HUES48 (cell line): ENCODE data around the gene CACNA1D.
"Not testable (repeated sequence)": the region's sequence is repeated elsewhere in the genome, so short reads cannot be mapped to it uniquely, and the experiment has no call there.

ENCODE experiments used
- H3K27ac ChIP-seq: one replicate; pipeline ENCODE4 v1.7.0; 2013; ENCODE audit warnings: low read depth, low read length, inconsistent platforms
- H3K27me3 ChIP-seq: 2 replicates; pipeline ENCODE4 v1.6.1; 2013; ENCODE audit warnings: mild to moderate bottlenecking, low read length; ENCODE audit not compliant: control insufficient read depth, insufficient read depth
- H3K36me3 ChIP-seq: 2 replicates; pipeline ENCODE4 v1.6.1; 2013; ENCODE audit warnings: low read length; ENCODE audit not compliant: control insufficient read depth, insufficient read depth
- H3K4me1 ChIP-seq: 2 replicates; pipeline ENCODE4 v1.6.1; 2013; ENCODE audit warnings: mild to moderate bottlenecking, low read length; ENCODE audit not compliant: control insufficient read depth, insufficient read depth
- H3K4me3 ChIP-seq: 2 replicates; pipeline ENCODE4 v1.5.1; 2013; ENCODE audit warnings: mild to moderate bottlenecking, low read depth, low read length
- H3K9ac ChIP-seq: 2 replicates; pipeline ENCODE4 v1.6.1; 2013; ENCODE audit warnings: mild to moderate bottlenecking, low read depth, low read length, moderate library complexity
- H3K9me3 ChIP-seq: 2 replicates; pipeline ENCODE4 v1.6.1; 2013; ENCODE audit warnings: low read length; ENCODE audit not compliant: control insufficient read depth, insufficient read depth

Gene CACNA1D

DNA sequence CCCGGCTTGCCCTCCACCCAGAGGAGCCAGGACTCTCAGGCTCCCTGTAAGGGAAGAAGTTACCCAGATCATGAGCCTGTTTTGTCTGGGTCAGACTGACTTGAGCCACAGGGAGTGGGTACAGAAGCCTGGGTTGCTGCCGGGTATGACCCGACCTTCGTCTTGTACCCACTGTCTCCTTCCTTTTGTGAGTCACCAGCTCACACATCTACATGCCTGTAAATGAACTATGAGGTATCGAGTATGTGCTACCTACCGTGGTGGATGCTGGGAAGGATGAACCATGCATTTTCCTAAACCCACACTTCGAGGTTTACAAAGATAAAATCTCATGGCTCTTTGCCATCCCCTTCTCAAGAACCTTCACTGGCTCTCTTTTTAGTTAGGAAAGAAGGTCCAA lies 56.9 kb downstream of the CACNA1D start:
- H3K27ac ChIP-seq, result no peak overlapping the region
- H3K4me3 ChIP-seq, result no peak overlapping the region
- H3K4me1 ChIP-seq, result peaks cover 3% of the 10 kb centered on the region; the same call in 1 of the 2 replicates
- H3K36me3 ChIP-seq, result no peaks in the 10 kb centered on the region
- H3K9me3 ChIP-seq, result no peaks in the 10 kb centered on the region
- no peaks in the 10 kb centered on the region for H3K27me3 ChIP-seq
- no peak overlapping the region for H3K9ac ChIP-seq

DNA sequence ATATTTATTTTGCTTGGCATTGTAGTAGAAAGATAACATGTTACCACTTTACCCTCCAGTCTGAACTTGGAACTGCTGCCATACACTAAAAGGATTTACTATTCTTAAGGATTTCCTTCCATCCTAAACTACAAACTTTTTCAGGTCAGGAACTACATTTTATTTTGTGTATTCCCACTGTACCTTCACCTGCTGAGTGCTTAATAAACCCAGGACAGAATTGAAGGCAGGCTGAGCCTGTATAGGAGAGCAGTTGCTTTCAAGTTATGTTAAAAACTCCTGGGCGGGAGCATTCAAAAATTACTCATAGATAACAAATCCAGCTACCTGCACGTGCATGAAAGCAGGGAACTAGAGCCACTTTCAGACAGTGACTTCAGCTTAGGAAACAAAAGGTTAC lies 58.3 kb downstream of the CACNA1D start:
- Histone ChIP-seq H3K27me3 (no peaks in the 10 kb centered on the region), H3K27ac (no peak overlapping the region), H3K4me1 (peaks cover 3% of the 10 kb centered on the region; the same call in 1 of the 2 replicates), H3K36me3 (no peaks in the 10 kb centered on the region), H3K4me3 (no peak overlapping the region), H3K9me3 (no peaks in the 10 kb centered on the region), H3K9ac (no peak overlapping the region)

DNA sequence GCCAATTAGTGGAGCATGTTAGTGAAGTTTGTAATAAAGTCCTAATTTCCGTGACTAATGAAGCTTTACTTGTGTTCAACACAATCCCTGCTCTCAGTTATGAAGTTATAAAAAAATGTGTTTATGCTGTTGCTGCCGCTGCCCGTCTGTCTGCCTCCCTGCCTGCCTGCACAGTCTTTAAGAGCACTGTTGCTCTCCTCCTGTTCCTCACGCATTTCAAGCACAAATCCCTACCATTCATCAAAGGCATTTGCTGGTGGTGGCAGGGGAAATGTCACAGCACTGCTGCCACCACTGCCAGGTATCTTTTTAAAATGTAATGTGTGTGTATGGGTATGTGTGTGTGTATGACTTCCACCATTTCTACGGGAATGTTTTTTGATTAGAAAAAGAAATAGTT lies 58.8 kb downstream of the CACNA1D start:
- Histone ChIP-seq H3K9ac (no peak overlapping the region), H3K27me3 (no peaks in the 10 kb centered on the region), H3K9me3 (no peaks in the 10 kb centered on the region), H3K36me3 (no peaks in the 10 kb centered on the region), H3K27ac (no peak overlapping the region), H3K4me3 (no peak overlapping the region), H3K4me1 (peaks cover 3% of the 10 kb centered on the region; the same call in 1 of the 2 replicates)

DNA sequence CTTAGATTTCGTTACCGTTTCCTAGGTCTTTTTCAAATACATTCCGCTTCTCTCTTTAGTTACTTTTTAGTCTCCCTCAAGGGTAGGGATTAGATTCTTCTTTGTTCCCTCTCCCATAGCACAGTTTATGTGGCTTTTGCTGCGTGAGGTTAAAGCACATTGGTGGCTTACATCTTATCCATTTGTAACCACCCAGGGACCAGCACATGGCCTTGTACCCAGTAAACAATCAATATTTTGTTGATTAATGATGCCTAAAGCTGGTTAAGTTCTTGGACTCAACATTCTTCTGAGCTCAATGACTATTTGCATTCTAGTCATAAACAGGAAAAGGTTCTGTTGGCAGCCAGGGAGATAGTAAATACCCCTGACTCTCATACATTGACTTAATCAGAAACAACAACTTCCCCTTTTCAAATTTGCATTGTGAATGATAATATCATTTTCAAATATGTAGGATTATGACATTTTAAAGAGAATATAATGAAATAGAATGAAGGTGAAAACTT lies 60.2 kb downstream of the CACNA1D start:
- Histone ChIP-seq H3K9ac (no peak overlapping the region), H3K27me3 (no peaks in the 10 kb centered on the region), H3K27ac (no peak overlapping the region), H3K36me3 (no peaks in the 10 kb centered on the region), H3K4me1 (0 out of 2 replicates have a peak, but pooled peaks cover 1% of the 10 kb centered on the region), H3K9me3 (no peaks in the 10 kb centered on the region), H3K4me3 (no peak overlapping the region)

DNA sequence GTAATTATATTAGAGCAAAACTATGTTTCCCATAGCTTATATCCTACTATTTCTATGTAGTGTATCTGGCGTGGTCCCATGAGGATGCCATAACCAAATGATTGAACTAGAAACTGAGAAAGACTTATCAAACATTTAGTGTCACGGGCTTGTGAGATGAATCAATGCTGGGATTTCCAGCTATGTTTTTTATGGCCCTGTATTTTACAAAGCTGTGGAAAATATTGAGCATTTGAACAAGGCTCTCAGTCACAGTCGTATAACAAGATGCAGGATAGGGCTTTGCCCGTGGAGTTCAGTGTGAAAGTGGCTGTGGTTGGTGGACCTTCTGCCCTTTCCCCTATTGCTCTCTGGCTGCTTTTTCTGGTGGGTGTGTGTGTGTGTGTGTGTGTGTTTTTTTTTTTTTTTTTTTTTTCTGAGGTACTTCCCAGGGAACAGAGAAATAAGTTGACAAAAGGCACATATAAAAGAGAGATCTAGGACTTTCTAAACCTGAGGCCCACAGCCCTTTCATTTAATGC lies 60.7 kb downstream of the CACNA1D start:
- H3K4me3 ChIP-seq, result no peak overlapping the region
- no peak overlapping the region for H3K9ac ChIP-seq

DNA sequence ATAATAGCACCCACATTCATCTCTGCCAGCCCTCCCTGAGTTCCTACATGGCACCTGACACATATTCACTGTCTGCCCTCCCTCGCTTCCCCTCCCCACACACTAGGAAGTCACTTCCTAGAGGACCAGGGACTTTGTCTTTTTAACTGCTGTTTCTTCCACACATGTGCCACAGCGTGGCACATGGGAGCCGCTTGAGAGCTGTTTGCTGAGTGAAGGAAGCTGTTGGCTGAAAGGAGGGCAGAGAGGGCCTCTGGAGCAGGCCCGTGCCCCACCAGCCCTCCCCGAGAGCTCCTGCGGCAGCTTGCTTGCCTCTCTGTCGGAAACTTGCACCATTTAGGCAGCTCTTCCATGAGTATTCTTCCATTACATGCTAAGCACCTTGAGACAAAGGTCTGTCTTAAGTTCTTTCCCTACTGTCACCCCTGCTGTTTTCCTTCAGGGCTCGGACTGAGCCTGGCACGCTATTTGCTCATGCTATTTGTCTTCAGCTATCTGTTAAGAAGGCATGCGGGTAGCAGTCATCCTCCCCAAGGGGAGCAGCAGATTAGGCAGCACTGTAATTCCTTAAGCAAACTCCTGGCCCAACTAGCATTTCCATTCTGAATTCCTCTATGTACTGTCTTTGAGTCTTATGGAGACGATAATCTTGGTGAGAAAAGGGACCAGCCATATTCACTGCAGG lies 72.2 kb downstream of the CACNA1D start:
- peak overlapping the region; percentile 87 for H3K27ac ChIP-seq
- no peaks in the 10 kb centered on the region for H3K9me3 ChIP-seq
- no peak overlapping the region for H3K9ac ChIP-seq
- H3K27me3 ChIP-seq, result no peaks in the 10 kb centered on the region
- no peak overlapping the region for H3K4me3 ChIP-seq
- H3K4me1 ChIP-seq, result peaks cover 10% of the 10 kb centered on the region
- H3K36me3 ChIP-seq, result no peaks in the 10 kb centered on the region

More for the DNA sequence above, 60.7 kb downstream of the CACNA1D start:
- Histone ChIP-seq H3K4me1 (0 out of 2 replicates have a peak, but pooled peaks cover 2% of the 10 kb centered on the region), H3K27me3 (no peaks in the 10 kb centered on the region), H3K27ac (no peak overlapping the region), H3K36me3 (no peaks in the 10 kb centered on the region), H3K9me3 (no peaks in the 10 kb centered on the region)

DNA sequence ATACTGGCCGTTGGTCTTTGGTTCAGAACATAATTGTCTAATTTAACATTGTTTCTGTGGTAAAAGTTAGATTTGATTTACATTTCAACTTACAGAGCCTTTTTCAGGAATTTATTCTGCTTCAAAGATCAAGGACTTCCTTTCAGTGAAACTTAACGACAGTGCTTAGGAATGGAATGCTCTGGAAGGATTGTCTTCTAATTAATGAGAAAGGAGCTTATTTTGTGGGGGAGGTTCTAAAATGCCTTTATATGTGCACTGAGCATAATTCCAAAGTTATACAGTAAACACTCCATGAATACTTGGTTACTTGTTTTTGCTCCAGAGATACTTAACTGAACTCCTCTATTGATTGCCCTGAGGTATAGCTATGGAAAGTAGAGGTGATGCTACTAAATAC lies 75.7 kb downstream of the CACNA1D start:
- H3K9ac ChIP-seq, result no peak overlapping the region
- no peak overlapping the region for H3K4me3 ChIP-seq
- H3K27ac ChIP-seq, result no peak overlapping the region
- H3K36me3 ChIP-seq, result no peaks in the 10 kb centered on the region
- H3K9me3 ChIP-seq, result no peaks in the 10 kb centered on the region
- peaks cover 10% of the 10 kb centered on the region for H3K4me1 ChIP-seq
- H3K27me3 ChIP-seq, result no peaks in the 10 kb centered on the region

DNA sequence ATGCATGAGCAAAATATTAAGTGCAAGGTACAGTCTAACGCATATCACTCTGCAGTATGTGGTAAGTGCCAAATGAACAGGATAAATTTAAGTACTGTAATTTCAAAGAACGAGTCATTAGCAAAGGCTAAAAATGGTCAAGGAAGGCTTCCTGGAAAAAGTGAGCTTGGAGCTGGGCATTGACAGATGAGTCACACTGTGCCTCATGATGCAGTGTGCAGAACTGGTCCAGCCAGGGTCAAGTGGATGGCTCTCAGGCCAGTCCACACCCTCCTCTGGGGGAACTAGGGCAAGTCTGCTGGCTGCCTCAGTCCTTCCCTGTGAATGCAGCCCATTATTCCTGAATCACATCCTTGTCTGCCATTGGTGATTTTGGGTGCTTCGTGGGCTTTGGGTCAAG lies 76.3 kb downstream of the CACNA1D start:
- H3K9me3 ChIP-seq, result no peaks in the 10 kb centered on the region

DNA sequence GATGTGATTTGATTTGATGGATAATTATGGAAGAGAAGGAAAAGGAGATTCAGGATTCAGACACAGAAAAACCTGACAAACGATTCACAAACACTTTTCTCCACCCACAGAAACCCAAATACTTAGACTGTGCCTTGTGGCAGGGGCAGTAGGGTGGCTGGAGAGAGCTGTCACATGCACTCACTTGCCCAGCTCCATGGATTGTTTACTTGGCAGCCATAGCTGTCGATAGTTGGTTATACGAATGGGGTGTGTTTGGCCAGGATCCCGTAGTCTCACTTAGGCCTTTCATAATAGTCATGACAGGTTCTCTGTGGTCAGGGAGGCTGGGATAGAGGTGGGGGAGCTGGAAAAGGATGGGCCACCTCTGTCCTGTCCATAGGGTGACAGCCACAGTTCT lies 76.9 kb downstream of the CACNA1D start:
- Histone ChIP-seq H3K27ac (no peak overlapping the region), H3K36me3 (no peaks in the 10 kb centered on the region), H3K4me1 (peaks cover 10% of the 10 kb centered on the region), H3K4me3 (no peak overlapping the region), H3K27me3 (no peaks in the 10 kb centered on the region), H3K9me3 (no peaks in the 10 kb centered on the region), H3K9ac (no peak overlapping the region)

More for the DNA sequence above, 76.3 kb downstream of the CACNA1D start:
- Histone ChIP-seq H3K36me3 (no peaks in the 10 kb centered on the region), H3K4me1 (peaks cover 10% of the 10 kb centered on the region), H3K27ac (no peak overlapping the region), H3K27me3 (no peaks in the 10 kb centered on the region), H3K9ac (no peak overlapping the region), H3K4me3 (no peak overlapping the region)

DNA sequence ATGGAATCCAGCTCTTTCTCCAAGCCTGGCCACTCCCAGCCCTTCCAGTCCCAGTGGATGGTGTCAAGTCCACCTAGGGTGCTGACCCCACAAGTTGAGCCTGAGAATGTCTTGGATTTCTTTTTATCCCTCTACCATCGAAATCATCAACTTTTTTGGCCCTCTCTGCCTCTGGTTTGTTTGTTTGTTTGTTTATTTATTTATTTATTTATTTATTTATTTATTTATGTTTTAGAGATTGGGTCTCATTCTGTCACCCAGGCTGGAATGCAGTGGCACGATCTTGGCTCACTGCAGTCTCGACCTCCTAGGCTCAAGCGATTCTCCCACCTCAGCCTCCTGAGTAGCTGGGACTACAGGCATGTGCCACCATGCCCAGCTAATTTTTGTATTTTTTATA lies 77.8 kb downstream of the CACNA1D start:
- H3K4me1 ChIP-seq, result peaks cover 10% of the 10 kb centered on the region; the same call in 1 of the 2 replicates
- H3K27me3 ChIP-seq, H3K9me3 ChIP-seq, H3K9ac ChIP-seq, H3K4me3 ChIP-seq, H3K36me3 ChIP-seq, H3K27ac ChIP-seq: not testable (repeated sequence)

DNA sequence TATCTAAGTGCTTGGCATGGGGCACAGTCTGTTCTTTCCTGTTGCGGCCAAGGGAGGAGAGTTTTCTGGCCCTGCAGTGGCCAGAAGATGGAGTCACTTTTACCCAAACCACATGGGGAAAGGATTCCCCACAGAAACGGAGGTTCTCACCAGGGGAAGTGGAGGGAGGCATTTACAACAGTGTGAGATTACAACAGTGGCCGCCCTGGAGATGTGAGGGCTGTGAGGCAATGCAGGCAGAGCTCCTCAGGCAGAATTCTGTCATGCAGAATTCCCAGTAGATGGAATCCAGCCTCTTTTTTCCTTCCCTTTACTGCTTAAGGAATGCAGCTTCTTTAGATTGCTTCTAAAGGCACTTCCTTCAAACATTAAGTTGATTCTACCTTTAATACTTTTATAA lies 83.1 kb downstream of the CACNA1D start:
- no peaks in the 10 kb centered on the region for H3K9me3 ChIP-seq
- H3K27me3 ChIP-seq, result no peaks in the 10 kb centered on the region
- no peaks in the 10 kb centered on the region for H3K36me3 ChIP-seq
- H3K4me3 ChIP-seq, result no peak overlapping the region
- no peak overlapping the region for H3K27ac ChIP-seq
- no peaks in the 10 kb centered on the region for H3K4me1 ChIP-seq
- H3K9ac ChIP-seq, result no peak overlapping the region
